GM23338 (cell line): Measurements from ENCODE around the gene SNX1.

Experiments
- CREB1 ChIP-seq: fragments of 250-450 bp; sonication (Bioruptor Pico); IDR thresholded peaks from 2 replicates; pipeline ENCODE4 v1.5.0; 2020; ENCODE audit warnings: low read depth, mild to moderate bottlenecking, moderate library complexity
- ETS1 ChIP-seq: IDR thresholded peaks from 2 replicates; pipeline ENCODE4 v1.6.1; 2016; ENCODE audit warnings: antibody characterized with exemption
- EZH2 ChIP-seq: fragments of 200-600 bp; sonication (generic); IDR thresholded peaks from one replicate; pipeline ENCODE4 v1.8.0; 2017; ENCODE audit warnings: antibody characterized with exemption, mild to moderate bottlenecking, low read depth; ENCODE audit not compliant: unreplicated experiment
- EZH2phosphoT487 ChIP-seq: fragments of 200-600 bp; sonication (generic); IDR thresholded peaks from one replicate; pipeline ENCODE4 v1.8.1; 2018; ENCODE audit warnings: antibody characterized with exemption; ENCODE audit not compliant: unreplicated experiment
- JUNB ChIP-seq: IDR thresholded peaks from one replicate; pipeline ENCODE4 v1.6.1; 2016; ENCODE audit warnings: antibody characterized with exemption; ENCODE audit not compliant: unreplicated experiment
- NANOG ChIP-seq: IDR thresholded peaks from 2 replicates; pipeline ENCODE4 v1.6.1; 2016; ENCODE audit warnings: antibody characterized with exemption, borderline replicate concordance
- POLR2AphosphoS5 ChIP-seq: IDR thresholded peaks from 2 replicates; pipeline ENCODE4 v1.6.1; 2016; ENCODE audit warnings: antibody characterized with exemption, low read depth
- STAT1 ChIP-seq: IDR thresholded peaks from one replicate; pipeline ENCODE4 v1.6.1; 2016; ENCODE audit warnings: antibody characterized with exemption; ENCODE audit not compliant: unreplicated experiment
- ZNF114 ChIP-seq: fragments of 250-450 bp; sonication (Bioruptor Pico); IDR thresholded peaks from 2 replicates; pipeline ENCODE4 v1.5.0; 2020; ENCODE audit warnings: mild to moderate bottlenecking, moderate library complexity
- ZNF331 ChIP-seq: fragments of 250-450 bp; sonication (Bioruptor Pico); IDR thresholded peaks from 2 replicates; pipeline ENCODE4 v1.5.0; 2020; ENCODE audit warnings: low read depth, mild to moderate bottlenecking, moderate library complexity
- ZNF462 ChIP-seq: fragments of 250-450 bp; sonication (Bioruptor Pico); IDR thresholded peaks from 2 replicates; pipeline ENCODE4 v1.5.0; 2020; ENCODE audit warnings: mild to moderate bottlenecking, moderate library complexity
- TF ChIP-seq, protein P1 (sequence below), 2 experiments: fragments of 200-600 bp in 1 of 2; sonication (generic) in 1 of 2; conservative IDR thresholded peaks; 2 replicates each; pipeline versions ENCODE4 v1.5.1 to v1.6.1; 2016 to 2017; ENCODE audit warnings: antibody characterized with exemption in 2 of 2, low read depth in 2 of 2, mild to moderate bottlenecking in 2 of 2, moderate library complexity in 1 of 2
- TF ChIP-seq, protein P2 (sequence below): IDR thresholded peaks from one replicate; pipeline ENCODE4 v1.6.1; 2018; ENCODE audit warnings: antibody characterized with exemption; ENCODE audit not compliant: unreplicated experiment

GRCh38 chr15:64112073-64112772 is 16.4 kb downstream of the SNX1 start:
- TF ChIP-seq, protein P1, sequence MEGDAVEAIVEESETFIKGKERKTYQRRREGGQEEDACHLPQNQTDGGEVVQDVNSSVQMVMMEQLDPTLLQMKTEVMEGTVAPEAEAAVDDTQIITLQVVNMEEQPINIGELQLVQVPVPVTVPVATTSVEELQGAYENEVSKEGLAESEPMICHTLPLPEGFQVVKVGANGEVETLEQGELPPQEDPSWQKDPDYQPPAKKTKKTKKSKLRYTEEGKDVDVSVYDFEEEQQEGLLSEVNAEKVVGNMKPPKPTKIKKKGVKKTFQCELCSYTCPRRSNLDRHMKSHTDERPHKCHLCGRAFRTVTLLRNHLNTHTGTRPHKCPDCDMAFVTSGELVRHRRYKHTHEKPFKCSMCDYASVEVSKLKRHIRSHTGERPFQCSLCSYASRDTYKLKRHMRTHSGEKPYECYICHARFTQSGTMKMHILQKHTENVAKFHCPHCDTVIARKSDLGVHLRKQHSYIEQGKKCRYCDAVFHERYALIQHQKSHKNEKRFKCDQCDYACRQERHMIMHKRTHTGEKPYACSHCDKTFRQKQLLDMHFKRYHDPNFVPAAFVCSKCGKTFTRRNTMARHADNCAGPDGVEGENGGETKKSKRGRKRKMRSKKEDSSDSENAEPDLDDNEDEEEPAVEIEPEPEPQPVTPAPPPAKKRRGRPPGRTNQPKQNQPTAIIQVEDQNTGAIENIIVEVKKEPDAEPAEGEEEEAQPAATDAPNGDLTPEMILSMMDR (conservative IDR thresholded peaks at IDR 0.05; ENCODE audit: low read depth in 2 of 2), result no peak
- TF ChIP-seq, protein P2, sequence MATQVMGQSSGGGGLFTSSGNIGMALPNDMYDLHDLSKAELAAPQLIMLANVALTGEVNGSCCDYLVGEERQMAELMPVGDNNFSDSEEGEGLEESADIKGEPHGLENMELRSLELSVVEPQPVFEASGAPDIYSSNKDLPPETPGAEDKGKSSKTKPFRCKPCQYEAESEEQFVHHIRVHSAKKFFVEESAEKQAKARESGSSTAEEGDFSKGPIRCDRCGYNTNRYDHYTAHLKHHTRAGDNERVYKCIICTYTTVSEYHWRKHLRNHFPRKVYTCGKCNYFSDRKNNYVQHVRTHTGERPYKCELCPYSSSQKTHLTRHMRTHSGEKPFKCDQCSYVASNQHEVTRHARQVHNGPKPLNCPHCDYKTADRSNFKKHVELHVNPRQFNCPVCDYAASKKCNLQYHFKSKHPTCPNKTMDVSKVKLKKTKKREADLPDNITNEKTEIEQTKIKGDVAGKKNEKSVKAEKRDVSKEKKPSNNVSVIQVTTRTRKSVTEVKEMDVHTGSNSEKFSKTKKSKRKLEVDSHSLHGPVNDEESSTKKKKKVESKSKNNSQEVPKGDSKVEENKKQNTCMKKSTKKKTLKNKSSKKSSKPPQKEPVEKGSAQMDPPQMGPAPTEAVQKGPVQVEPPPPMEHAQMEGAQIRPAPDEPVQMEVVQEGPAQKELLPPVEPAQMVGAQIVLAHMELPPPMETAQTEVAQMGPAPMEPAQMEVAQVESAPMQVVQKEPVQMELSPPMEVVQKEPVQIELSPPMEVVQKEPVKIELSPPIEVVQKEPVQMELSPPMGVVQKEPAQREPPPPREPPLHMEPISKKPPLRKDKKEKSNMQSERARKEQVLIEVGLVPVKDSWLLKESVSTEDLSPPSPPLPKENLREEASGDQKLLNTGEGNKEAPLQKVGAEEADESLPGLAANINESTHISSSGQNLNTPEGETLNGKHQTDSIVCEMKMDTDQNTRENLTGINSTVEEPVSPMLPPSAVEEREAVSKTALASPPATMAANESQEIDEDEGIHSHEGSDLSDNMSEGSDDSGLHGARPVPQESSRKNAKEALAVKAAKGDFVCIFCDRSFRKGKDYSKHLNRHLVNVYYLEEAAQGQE, result no peak
- no peak for TF ChIP-seq EZH2phosphoT487
- TF ChIP-seq POLR2AphosphoS5, result no peak
- TF ChIP-seq ZNF114, result no peak
- TF ChIP-seq EZH2, result no peak
- TF ChIP-seq ETS1, result no peak
- TF ChIP-seq NANOG, result no peak
- no peak for TF ChIP-seq STAT1
- no peak for TF ChIP-seq JUNB
- no peak for TF ChIP-seq CREB1 (CRISPR knock-in tag)
- no peak for TF ChIP-seq ZNF331
- TF ChIP-seq ZNF462 (CRISPR knock-in tag), result no peak
